Activated CD4-positive, CD25-positive, alpha-beta regulatory T cell treated with anti-CD3 and anti-CD28 coated beads, Interleukin-2, amount 50 U/mL, for 72 hours (primary cell): ENCODE measurements around the gene ILRUN.
"Not testable (repeated sequence)": the region's sequence is repeated elsewhere in the genome, so short reads cannot be mapped to it uniquely, and the experiment has no call there.

Experiments
- DNase-seq: peaks from one replicate; pipeline ENCODE4 v3.0.0; 2021

ILRUN gene

DNA sequence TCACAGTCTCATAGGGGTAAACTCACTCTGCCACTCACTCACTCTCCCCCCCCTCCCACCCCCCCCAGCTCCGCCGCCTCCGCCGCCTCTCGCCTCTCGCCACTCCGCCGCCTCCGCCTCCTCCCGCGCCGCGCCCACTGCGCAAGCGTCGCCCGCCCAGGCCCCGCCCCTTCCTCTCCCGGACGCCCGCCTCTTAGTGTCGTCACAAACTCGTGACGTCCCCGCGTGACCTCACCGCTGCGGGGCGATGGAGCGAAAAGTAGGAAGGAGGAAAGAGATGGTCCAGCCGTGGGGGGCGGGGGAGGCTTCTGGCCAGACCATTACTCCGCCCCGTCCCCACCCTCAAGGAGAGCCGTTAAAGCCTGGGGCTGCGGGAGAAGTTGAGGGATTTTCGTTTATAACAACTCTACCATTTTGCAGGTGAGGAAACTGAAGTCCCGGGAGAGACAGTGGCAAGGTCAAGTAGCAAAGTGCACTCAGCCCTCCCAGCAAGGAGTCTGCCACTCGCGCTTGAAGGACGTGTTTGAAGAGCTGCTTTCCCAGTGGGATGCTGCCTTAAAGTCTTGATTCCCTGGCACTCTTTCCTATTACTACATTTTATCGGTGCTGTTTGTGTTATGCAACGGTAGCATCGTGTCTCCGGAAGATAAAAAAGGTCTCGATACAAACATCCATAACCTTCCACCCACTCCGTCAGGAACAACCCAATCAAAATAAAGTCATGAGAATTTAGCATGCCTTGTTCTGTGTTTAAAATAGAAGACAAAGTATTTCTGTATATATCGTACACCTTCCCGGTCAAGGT, at the start of gene ILRUN:
TSS of gene ILRUN (minus strand) at position 29 of the 805 bp plus-strand sequence. CDS start 164 bp downstream, outside the sequence.
- DNase-seq: peak; percentile 96

- no peak for DNase-seq
These were observed 48.9 kb upstream of the ILRUN start for GRCh38 chr6:34745277-34746103.

DNA sequence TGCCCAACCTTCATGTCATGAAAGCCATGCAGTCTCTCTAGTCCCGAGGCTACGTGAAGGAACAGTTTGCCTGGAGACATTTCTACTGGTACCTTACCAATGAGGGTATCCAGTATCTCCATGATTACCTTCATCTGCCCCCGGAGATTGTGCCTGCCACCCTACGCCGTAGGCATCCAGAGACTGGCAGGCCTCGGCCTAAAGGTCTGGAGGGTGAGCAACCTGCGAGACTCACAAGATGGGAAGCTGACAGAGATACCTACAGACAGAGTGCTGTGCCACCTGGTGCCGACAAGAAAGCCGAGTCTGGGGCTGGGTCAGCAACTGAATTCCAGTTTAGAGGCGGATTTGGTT, 47.7 kb upstream of the ILRUN start:
- DNase-seq: not testable (repeated sequence)

DNA sequence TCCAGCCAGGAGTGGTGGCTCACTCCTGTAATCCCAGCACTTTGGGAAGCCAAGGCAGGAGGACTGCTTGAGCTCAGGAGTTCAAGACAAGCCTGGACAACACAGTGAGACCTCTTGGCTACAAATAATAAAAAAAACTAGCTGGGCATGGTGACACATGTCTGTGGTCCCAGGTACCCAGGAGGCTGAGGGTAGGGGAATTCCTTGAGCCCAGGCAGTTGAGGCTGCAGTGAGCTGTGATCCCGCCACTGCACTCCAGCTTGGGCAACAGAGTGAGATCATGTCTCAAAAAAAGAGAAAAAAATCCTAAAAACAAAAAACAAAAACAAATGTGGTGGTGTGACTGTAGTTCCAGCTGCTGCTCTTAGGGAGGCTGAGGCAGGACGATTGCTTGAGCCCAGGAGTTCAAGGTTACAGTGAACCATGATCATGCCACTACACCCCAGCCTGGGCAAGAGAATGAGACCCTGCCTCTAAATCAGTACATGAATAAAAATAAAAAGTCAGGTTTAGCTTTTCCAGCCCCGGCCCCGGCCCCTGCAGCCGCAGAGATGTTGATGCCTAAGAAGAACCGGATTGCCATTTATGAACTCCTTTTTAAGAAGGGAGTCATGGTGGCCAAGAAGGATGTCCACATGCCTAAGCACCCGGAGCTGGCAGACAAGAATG, 47.2 kb upstream of the ILRUN start:
- DNase-seq: no peak

DNA sequence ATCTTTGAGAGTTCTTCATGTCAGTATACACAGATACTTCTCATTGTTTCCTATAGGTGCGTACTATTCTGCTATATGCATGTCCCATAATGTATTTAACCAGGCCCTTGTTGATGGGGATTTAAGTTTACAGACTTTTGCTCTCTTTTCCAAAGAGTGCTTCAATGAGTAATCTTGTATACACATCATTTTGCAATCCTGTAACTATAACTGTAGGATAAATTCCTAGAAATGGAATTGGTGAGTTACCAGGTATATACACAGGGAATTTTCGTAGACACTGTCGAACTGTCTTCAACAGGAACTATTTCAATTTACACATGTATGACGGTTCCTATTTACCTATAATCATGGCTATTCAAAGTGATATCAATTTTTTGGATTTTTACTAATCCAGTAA, 45.5 kb upstream of the ILRUN start:
- DNase-seq: no peak

- DNase-seq: no peak
These were observed 40.3 kb upstream of the ILRUN start for GRCh38 chr6:34736823-34737222.

- no peak for DNase-seq
These were observed 35.0 kb upstream of the ILRUN start for GRCh38 chr6:34731393-34732060.

GRCh38 chr6:34729631-34730470, 33.3 kb upstream of the ILRUN start:
- DNase-seq: no peak

- DNase-seq: no peak
These were observed 29.5 kb upstream of the ILRUN start for GRCh38 chr6:34726055-34726454.

DNA sequence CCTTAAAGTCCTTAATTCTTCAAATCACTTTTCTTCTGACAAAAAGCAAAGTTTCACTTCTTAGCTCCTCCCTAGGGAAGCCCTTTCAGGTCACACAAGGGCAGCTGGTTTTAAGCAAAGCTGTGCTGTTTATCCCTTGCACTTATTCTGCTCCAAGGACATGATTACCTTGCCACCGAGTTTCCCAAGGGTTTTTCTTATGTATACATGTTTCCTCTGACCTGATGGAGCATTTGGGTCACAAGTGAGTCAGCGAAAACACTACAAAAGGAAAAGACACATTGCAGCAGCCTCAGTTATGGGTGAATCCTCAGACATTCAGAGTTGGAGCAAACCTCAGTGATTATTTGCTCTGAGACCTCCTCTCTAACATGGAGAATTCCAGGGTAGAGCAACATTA, 26.6 kb upstream of the ILRUN start:
- no peak for DNase-seq

- DNase-seq: no peak
These were observed 25.9 kb upstream of the ILRUN start for GRCh38 chr6:34722451-34722850.

GRCh38 chr6:34720160-34720559, 23.6 kb upstream of the ILRUN start:
- DNase-seq: not testable (repeated sequence)

DNA sequence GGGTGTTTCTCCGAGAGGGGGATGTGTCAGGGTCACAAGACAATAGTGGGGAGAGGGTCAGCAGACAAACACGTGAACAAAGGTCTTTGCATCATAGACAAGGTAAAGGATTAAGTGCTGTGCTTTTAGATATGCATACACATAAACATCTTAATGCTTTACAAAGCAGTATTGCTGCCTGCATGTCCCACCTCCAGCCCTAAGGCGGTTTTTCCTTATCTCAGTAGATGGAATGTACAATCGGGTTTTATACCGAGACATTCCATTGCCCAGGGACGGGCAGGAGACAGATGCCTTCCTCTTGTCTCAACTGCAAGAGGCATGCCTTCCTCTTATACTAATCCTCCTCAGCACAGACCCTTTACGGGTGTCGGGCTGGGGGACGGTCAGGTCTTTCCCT, 23.1 kb upstream of the ILRUN start:
- not testable (repeated sequence) for DNase-seq

DNA sequence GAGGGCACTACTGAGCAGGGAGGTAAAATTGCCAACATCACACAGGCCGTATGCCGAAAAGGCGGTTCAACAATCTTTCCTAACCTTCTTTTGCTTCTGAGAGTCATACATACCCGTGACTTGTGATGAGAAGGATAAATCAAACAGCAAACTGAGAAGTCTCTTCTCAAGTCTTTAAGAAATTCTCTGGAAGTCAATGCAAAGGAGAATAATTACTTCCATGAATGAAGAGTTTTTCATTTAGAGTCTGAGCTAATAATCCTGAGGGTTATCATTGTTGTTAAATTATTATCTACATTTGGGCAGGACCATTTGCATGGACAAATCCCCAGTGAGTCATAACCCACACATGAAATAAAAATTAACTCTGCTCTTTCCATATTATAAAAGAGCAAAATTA, 22.4 kb upstream of the ILRUN start:
- no peak for DNase-seq

GRCh38 chr6:34717466-34717865, 20.9 kb upstream of the ILRUN start:
- DNase-seq: no peak

DNA sequence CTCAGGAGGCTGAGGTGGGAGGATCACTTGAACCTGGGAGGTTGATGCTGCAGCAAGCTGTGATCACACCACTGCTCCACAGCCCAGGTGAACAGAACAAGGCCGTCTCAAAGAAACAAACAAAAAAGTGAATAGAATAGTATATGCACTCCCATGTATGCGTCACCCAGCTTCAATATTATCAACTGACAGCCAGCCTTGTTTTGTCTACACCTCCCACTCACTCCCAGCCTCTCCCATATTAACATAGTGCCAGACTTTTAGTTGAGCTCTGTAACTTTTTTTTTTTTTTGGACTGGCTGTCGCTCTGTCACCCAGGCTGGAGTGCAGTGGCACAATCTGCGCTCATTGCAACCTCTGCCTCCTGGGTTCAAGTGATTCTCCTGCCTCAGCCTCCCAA, 18.1 kb upstream of the ILRUN start:
- DNase-seq: no peak

DNA sequence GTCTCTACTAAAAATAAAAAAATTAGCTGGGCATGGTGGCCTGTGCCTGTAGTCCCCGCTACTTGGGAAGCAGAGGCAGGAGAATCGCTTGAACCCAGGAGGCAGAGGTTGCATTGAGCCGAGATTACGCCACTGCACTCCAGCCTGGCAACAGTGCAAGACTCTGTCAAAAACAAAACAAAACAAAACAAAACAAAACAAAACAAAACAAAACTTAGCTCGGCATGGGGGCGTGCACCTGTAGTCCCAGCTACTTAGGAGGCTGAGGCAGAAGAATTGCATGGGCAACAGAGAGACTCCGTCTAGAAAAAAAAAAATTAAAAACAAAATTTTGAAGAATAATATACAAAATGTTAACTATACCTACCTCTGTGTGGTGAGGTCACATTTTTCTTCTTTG, 16.3 kb upstream of the ILRUN start:
- not testable (repeated sequence) for DNase-seq

GRCh38 chr6:34709386-34709785, 12.8 kb upstream of the ILRUN start:
- no peak for DNase-seq

DNA sequence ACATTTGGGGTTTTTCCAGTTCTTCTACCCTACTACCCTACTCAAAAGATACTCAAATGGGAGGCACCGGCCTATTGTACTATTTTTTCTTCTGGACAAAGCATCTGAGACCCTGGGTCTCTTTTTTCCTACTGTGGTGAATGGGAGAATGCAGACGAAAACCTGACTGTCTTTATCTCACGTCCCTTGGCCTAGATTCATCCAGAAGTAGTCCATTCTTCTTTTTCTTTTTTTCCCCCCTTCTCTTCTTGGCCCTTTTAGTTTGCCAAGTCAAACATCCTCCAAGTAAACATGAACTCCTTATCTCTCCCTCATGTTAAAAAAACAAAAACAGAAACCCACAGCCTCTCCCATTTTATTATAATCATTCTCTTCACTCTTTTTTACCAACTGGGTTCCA, 8.7 kb upstream of the ILRUN start:
- DNase-seq: no peak

GRCh38 chr6:34701199-34701598, 4.6 kb upstream of the ILRUN start:
- DNase-seq: no peak

- DNase-seq: no peak
These were observed 1.5 kb upstream of the ILRUN start for GRCh38 chr6:34697904-34698559.

DNA sequence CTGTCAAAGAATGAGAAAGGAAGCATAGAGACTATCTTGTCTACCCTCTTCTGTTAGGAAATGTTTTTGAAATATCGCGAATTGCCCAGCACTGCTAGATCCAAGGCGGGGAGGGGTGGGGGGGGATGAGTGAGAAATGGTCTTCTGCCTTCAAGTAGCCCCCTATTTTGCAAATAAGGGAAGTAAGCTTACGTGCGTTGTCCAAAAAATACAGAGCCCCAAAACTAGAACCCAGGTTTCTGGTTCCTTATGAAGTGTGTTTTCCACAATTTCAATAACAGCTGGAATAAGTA, 923 bp upstream of the ILRUN start:
- no peak for DNase-seq
